DND-41 (cell line): ENCODE results near the gene TH.

Experiments
- ATAC-seq: fragments of 200-7000 bp; cut with Tn5 transposase; 3 replicates; pipeline ENCODE4 v1.9.1; 2021; ENCODE audit warnings: low read depth; ENCODE audit not compliant: insufficient read depth
- DNase-seq: peaks from one replicate; pipeline ENCODE4 v3.0.0-alpha.2; 2020
- H2AFZ ChIP-seq: 2 replicates; pipeline ENCODE4 v1.6.0; 2012; ENCODE audit warnings: low read depth, low read length
- H3K27ac ChIP-seq: 2 replicates; pipeline ENCODE4 v1.5.1; 2012; ENCODE audit warnings: low read length, inconsistent platforms
- H3K27me3 ChIP-seq: fragments of 200-600 bp; sonication (generic); 2 replicates; pipeline ENCODE4 v1.6.0; 2012; ENCODE audit warnings: low read length, mild to moderate bottlenecking, inconsistent platforms; ENCODE audit not compliant: insufficient read depth, poor library complexity
- H3K36me3 ChIP-seq: 2 replicates; pipeline ENCODE4 v1.5.1; 2012; ENCODE audit warnings: low read length, inconsistent platforms; ENCODE audit not compliant: insufficient read depth
- H3K4me1 ChIP-seq: 2 replicates; pipeline ENCODE4 v1.5.1; 2012; ENCODE audit warnings: mild to moderate bottlenecking, low read length; ENCODE audit not compliant: insufficient read depth
- H3K4me2 ChIP-seq: 2 replicates; pipeline ENCODE4 v1.6.0; 2012; ENCODE audit warnings: mild to moderate bottlenecking, moderate library complexity, low read length, inconsistent platforms; ENCODE audit not compliant: insufficient read depth
- H3K4me3 ChIP-seq, 2 experiments: fragments of 200-600 bp in 1 of 2; shearing (Covaris generic) in 1 of 2; 2 replicates each; pipeline ENCODE4 v1.5.1; 2012 to 2016; ENCODE audit warnings: inconsistent platforms in 2 of 2, low read length in 2 of 2, mild to moderate bottlenecking in 2 of 2, low read depth in 1 of 2, moderate library complexity in 1 of 2
- H3K79me2 ChIP-seq: 2 replicates; pipeline ENCODE4 v1.6.0; 2012; ENCODE audit warnings: low read length, inconsistent platforms; ENCODE audit not compliant: insufficient read depth
- H3K9ac ChIP-seq: 2 replicates; pipeline ENCODE4 v1.6.0; 2012; ENCODE audit warnings: low read depth, mild to moderate bottlenecking, inconsistent platforms, low read length, moderate library complexity
- H3K9me3 ChIP-seq: 2 replicates; pipeline ENCODE4 v1.5.1; 2012; ENCODE audit warnings: low read length, moderate library complexity, mild to moderate bottlenecking, inconsistent platforms; ENCODE audit not compliant: insufficient read depth, severe bottlenecking
- H4K20me1 ChIP-seq: 2 replicates; pipeline ENCODE4 v1.6.0; 2012; ENCODE audit warnings: low read length; ENCODE audit not compliant: insufficient read depth
- CTCF ChIP-seq: IDR thresholded peaks from 2 replicates; pipeline ENCODE4 v1.5.1; 2012; ENCODE audit warnings: borderline replicate concordance, low read length, moderate library complexity, mild to moderate bottlenecking; ENCODE audit not compliant: poor library complexity, severe bottlenecking; ENCODE audit errors: extremely low read depth
- EZH2 ChIP-seq: IDR thresholded peaks from 3 replicates; pipeline ENCODE4 v1.6.1; 2012; ENCODE audit warnings: borderline replicate concordance, low read depth, mild to moderate bottlenecking, moderate library complexity, low read length, inconsistent platforms; ENCODE audit not compliant: severe bottlenecking

The TH gene

GRCh38 chr11:2200536-2200935, 28.9 kb upstream of the TH start:
- ATAC-seq (no peak), DNase-seq (no peak)
- TF ChIP-seq CTCF (no peak), EZH2 (no peak)
- peaks cover 5% of the 10 kb centered on the region; the same call in 1 of the 2 replicates for H4K20me1 ChIP-seq
- H3K9ac ChIP-seq, result no peak overlapping the region
- no peaks in the 10 kb centered on the region for H3K36me3 ChIP-seq
- no peaks in the 10 kb centered on the region for H3K27me3 ChIP-seq
- no peak overlapping the region for H3K4me3 ChIP-seq
- H3K4me2 ChIP-seq, result no peak overlapping the region
- no peaks in the 10 kb centered on the region for H3K9me3 ChIP-seq
- H2AFZ ChIP-seq, result no peak overlapping the region
- H3K4me1 ChIP-seq, result no peaks in the 10 kb centered on the region
- H3K27ac ChIP-seq, result no peak overlapping the region
- no peaks in the 10 kb centered on the region for H3K79me2 ChIP-seq

- H3K9ac ChIP-seq, result no peak overlapping the region
- H4K20me1 ChIP-seq, result peaks cover 5% of the 10 kb centered on the region; the same call in 1 of the 2 replicates
- DNase-seq (no peak), ATAC-seq (no peak)
- no peaks in the 10 kb centered on the region for H3K79me2 ChIP-seq
- no peak overlapping the region for H3K4me3 ChIP-seq
- no peaks in the 10 kb centered on the region for H3K36me3 ChIP-seq
- TF ChIP-seq EZH2, result no peak
- no peak for TF ChIP-seq CTCF
- H3K4me1 ChIP-seq, result no peaks in the 10 kb centered on the region
- no peaks in the 10 kb centered on the region for H3K27me3 ChIP-seq
- H3K4me2 ChIP-seq, result no peak overlapping the region
- H3K9me3 ChIP-seq, result no peaks in the 10 kb centered on the region
- H3K27ac ChIP-seq, result no peak overlapping the region
- H2AFZ ChIP-seq, result no peak overlapping the region
These were observed 28.1 kb upstream of the TH start for GRCh38 chr11:2199466-2200341.

- Histone ChIP-seq H3K4me3 (no peak overlapping the region), H3K79me2 (no peaks in the 10 kb centered on the region), H3K27me3 (no peaks in the 10 kb centered on the region), H3K4me2 (no peak overlapping the region), H3K9ac (no peak overlapping the region), H4K20me1 (peaks cover 5% of the 10 kb centered on the region; the same call in 1 of the 2 replicates), H3K9me3 (no peaks in the 10 kb centered on the region), H2AFZ (no peak overlapping the region), H3K4me1 (no peaks in the 10 kb centered on the region), H3K27ac (no peak overlapping the region), H3K36me3 (no peaks in the 10 kb centered on the region)
- TF ChIP-seq EZH2 (no peak), CTCF (no peak)
- ATAC-seq (no peak), DNase-seq (no peak)
These were observed 27.2 kb upstream of the TH start for GRCh38 chr11:2198621-2199365.
